ENCODE measurements around the gene MX2. TPM values are rescaled to one million over a fixed set of nuclear protein-coding genes. Genes with fewer than 3 reads are reported as not detected.

The MX2 gene
- total RNA-seq, 2 experiments from 2014 or later: 103 to 106 TPM

DNA sequence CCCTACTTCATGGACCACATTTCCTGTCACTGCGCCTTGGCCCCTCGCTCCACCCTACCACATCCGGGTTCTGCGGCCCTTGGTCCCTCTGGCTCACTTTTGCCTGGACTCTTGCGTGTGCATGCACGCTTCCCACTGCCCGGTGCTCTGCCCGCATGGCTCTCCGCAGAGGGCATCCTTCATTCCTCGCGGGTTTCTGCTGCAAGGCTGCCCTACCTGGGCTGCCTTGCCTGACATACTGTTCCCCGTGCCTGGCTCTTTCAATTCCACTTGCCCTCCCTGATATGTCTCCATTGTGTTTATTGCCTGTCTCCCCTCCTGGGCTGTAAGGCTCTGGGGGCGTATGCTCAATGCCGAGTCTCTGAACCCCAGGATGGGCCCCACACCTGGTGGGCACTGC, 26.4 kb downstream of the MX2 start:
- H3K4me3 Mint-ChIP-seq: no peak overlapping the region
- H3K27ac Mint-ChIP-seq: no peak overlapping the region
- ATAC-seq (ENCODE audit: low read depth): no peak
- POLR2A ChIA-PET: no interaction called here
- H3K36me3 Mint-ChIP-seq: peaks cover 41% of the 10 kb centered on the region
- H3K4me1 Mint-ChIP-seq: peaks cover 2% of the 10 kb centered on the region
- DNase-seq: no peak
- no peaks in the 10 kb centered on the region for H3K27me3 Mint-ChIP-seq
- H3K9me3 Mint-ChIP-seq: no peaks in the 10 kb centered on the region

DNA sequence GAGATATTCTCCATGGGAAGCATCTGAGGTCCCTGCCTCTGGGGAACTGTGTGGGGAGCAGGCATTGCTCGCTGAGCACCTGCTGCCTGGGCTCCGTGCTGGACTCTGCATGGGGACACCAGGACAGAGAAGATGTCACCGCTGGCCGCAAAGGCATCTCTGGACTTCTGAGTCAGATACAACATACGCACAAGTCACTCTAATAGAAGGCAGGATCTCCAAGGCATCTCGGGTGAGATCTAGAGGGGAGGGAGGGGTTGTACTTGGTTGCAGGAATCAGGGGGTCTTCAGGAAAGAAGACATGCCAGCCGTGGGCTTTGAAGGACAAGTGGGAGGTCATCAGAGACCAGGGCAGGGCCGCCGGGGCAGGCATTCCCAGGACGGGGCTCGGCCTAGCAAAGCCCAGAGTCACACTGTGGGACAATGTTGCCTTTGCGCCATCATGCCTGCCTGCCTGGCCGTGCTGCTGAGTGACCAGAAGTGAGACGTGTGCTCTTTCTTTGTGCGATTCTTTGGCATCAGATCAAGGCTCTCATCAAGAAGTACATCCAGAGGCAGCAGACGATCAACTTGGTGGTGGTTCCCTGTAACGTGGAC, 28.3 kb downstream of the MX2 start:
- POLR2A ChIA-PET: no interaction called here
- DNase-seq (no peak), ATAC-seq (ENCODE audit: low read depth) (no peak)
- no peaks in the 10 kb centered on the region for H3K27me3 Mint-ChIP-seq
- no peak overlapping the region for H3K4me3 Mint-ChIP-seq
- peaks cover 45% of the 10 kb centered on the region for H3K36me3 Mint-ChIP-seq
- H3K27ac Mint-ChIP-seq: no peak overlapping the region
- peaks cover 8% of the 10 kb centered on the region for H3K4me1 Mint-ChIP-seq
- H3K9me3 Mint-ChIP-seq: no peaks in the 10 kb centered on the region

DNA sequence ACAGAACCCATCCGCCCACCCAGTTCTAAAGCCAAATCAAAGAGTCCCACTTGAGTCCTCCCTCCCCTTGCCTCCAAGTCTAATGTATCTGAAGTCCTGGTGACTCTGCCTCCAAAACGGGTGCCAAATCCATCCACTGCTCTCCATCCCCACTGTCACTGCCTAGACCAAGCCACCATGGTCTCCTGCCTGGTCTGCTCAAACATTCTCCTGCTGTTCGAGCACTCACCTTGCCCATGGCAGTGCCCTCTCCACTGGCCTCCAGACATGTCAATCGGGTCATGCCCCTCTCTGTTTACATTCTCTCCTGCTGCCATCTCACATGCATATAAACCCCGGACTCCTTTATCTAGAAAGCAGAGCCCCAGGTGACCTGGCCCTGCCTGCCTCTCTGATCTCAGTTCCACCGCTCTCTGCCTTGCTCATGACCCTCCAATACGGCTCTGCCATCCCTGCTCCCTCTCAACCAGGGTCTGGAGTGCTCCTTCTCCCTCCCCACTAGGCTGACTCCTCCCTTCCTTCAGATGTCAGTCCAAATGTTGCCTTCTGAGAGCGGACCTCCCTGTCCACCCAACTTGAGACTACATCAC, 32.1 kb downstream of the MX2 start:
- H3K9me3 Mint-ChIP-seq: no peaks in the 10 kb centered on the region
- peaks cover 8% of the 10 kb centered on the region for H3K4me1 Mint-ChIP-seq
- peaks cover 55% of the 10 kb centered on the region for H3K36me3 Mint-ChIP-seq
- POLR2A ChIA-PET: no interaction called here
- no peak for DNase-seq
- H3K27ac Mint-ChIP-seq: no peak overlapping the region
- ATAC-seq (ENCODE audit: low read depth): no peak
- no peak overlapping the region for H3K4me3 Mint-ChIP-seq
- H3K27me3 Mint-ChIP-seq: no peaks in the 10 kb centered on the region

DNA sequence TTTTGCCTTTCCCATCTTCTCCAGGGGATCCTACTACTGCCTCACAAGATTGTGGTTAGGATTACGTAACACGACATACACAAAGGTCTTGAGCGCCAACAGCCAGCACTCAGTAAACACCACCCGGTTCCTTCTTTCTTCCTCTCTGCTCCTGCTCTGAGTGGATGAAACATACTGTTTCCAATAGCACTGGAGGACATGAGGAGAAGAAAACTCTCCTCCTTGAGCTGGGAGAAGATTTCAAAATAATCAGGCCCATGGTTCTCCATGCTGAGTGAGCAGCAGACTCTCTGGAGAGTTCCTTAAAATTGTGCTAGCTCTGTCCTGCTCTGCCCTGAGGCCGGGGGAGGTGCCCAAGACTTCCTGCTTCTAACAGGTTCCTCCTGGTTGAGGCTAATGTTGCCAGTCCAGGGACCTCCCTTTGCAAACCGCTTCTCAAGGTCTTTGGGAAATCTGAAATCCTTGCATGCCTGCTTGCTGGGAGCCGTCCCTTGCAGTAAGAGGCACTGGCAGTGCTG, 34.8 kb downstream of the MX2 start:
- peaks cover 8% of the 10 kb centered on the region for H3K4me1 Mint-ChIP-seq
- POLR2A ChIA-PET: no interaction called here
- H3K27ac Mint-ChIP-seq: no peak overlapping the region
- H3K27me3 Mint-ChIP-seq: no peaks in the 10 kb centered on the region
- peaks cover 68% of the 10 kb centered on the region for H3K36me3 Mint-ChIP-seq
- DNase-seq: no peak
- no peaks in the 10 kb centered on the region for H3K9me3 Mint-ChIP-seq
- no peak overlapping the region for H3K4me3 Mint-ChIP-seq
- ATAC-seq (ENCODE audit: low read depth): no peak

DNA sequence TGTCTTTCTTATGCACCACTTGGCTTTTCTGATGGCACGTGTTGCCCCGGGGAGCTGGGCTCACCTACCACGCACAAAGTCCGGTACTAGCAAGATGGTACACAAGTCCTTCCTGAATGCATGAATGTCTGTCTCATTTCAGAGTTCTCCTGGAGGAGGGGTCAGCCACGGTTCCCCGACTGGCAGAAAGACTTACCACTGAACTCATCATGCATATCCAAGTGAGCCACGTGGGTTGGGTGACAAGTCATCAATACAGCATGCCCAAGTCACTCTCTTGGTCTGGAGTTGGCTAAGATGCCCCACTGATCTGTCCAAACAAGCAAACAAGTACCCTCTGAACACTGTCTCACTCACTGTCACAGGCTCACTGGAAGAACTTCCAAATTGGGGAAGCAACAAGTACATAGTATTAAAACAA, 35.7 kb downstream of the MX2 start:
- H3K36me3 Mint-ChIP-seq: peaks cover 67% of the 10 kb centered on the region
- no peak overlapping the region for H3K27ac Mint-ChIP-seq
- peaks cover 8% of the 10 kb centered on the region for H3K4me1 Mint-ChIP-seq
- no peak overlapping the region for H3K4me3 Mint-ChIP-seq
- no peaks in the 10 kb centered on the region for H3K9me3 Mint-ChIP-seq
- no peaks in the 10 kb centered on the region for H3K27me3 Mint-ChIP-seq
- no peak for DNase-seq
- ATAC-seq (ENCODE audit: low read depth): no peak
- POLR2A ChIA-PET: no interaction called here

DNA sequence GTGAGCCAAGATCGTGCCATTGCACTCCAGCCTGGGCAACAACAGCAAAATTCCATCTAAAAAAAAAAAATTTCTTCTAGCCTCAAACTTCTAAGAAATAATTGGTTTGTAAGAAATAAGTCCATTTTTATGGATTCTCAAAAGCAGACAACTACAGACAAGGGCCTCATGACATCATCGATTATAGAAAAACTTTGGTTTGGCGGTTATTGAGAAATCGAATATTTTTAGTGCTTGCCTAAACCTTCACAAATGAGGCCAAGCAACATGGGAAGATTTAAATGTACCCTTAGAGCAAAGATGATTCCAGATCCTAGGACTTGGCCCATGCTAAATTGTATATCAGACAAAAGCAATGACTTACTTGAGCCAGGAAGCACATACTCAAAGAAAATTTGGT, 36.4 kb downstream of the MX2 start:
- H3K27ac Mint-ChIP-seq: no peak overlapping the region
- DNase-seq (no peak), ATAC-seq (ENCODE audit: low read depth) (no peak)
- no peaks in the 10 kb centered on the region for H3K9me3 Mint-ChIP-seq
- no peaks in the 10 kb centered on the region for H3K27me3 Mint-ChIP-seq
- peaks cover 8% of the 10 kb centered on the region for H3K4me1 Mint-ChIP-seq
- H3K36me3 Mint-ChIP-seq: peaks cover 68% of the 10 kb centered on the region
- POLR2A ChIA-PET: no interaction called here
- H3K4me3 Mint-ChIP-seq: no peak overlapping the region

DNA sequence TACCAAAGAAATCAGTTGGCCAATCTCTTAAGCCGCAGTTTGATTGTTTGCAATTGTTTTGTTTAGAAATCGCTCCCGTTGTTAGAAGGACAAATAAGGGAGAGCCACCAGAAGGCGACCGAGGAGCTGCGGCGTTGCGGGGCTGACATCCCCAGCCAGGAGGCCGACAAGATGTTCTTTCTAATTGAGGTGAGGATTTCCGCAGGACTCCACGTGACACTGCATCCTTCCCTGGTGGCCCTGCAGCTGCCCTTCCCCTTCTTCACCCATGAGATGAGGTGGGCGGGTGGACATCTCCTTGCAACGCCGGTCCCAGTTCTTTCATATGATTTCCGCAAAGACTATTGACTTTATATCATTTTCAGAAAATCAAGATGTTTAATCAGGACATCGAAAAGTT, 37.0 kb downstream of the MX2 start:
- no peaks in the 10 kb centered on the region for H3K9me3 Mint-ChIP-seq
- no peak for ATAC-seq (ENCODE audit: low read depth)
- POLR2A ChIA-PET: no interaction called here
- peaks cover 6% of the 10 kb centered on the region for H3K4me1 Mint-ChIP-seq
- no peaks in the 10 kb centered on the region for H3K27me3 Mint-ChIP-seq
- no peak for DNase-seq
- no peak overlapping the region for H3K4me3 Mint-ChIP-seq
- peaks cover 63% of the 10 kb centered on the region for H3K36me3 Mint-ChIP-seq
- no peak overlapping the region for H3K27ac Mint-ChIP-seq

DNA sequence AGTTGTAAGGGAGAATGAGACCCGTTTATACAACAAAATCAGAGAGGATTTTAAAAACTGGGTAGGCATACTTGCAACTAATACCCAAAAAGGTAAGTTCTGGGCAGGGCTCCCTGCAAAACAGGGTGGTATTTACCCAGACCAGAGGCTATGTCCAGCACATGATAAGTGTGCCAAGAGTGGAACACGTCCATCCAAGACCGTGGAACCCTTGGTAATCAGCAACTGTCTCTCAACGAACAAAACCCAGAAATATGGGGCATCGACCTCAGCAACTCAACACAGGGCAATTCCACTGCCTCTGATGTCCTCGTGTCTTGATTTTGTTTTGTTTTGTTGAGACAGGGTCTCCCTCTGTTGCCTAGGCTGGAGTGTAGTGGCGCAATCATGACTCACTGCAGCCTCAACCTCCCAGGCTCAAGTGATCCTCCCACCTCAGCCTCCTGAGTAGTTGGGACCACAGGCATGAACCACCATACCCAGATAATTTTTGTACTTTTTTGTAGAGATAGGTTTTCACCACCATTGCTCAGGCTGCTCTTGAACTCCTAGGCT, 37.5 kb downstream of the MX2 start:
- H3K4me3 Mint-ChIP-seq: no peak overlapping the region
- no peaks in the 10 kb centered on the region for H3K27me3 Mint-ChIP-seq
- ATAC-seq (ENCODE audit: low read depth) (no peak), DNase-seq (no peak)
- H3K4me1 Mint-ChIP-seq: peaks cover 1% of the 10 kb centered on the region
- no peak overlapping the region for H3K27ac Mint-ChIP-seq
- POLR2A ChIA-PET: no interaction called here
- peaks cover 60% of the 10 kb centered on the region for H3K36me3 Mint-ChIP-seq
- H3K9me3 Mint-ChIP-seq: no peaks in the 10 kb centered on the region

DNA sequence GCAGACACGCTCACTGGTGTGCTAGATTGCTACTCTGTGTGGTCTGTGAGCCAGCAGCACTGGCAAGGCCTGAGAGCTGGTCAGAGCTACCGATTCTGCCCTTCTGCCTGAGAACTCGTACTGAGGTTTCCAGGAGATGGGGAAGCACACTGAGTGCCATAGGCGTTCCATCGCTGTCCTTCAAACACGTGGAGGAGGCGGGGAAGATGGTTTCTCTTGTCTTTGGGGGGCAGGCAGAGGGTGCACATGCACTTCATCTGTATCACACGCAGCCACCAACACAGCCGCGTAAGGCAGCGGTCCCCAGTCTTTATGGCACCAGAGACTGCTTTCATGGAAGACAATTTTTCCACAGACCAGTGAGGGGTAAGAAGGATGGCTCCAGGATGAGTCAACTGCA, 40.4 kb downstream of the MX2 start:
- Mint-ChIP-seq H3K4me3 (no peak overlapping the region), H3K9me3 (no peaks in the 10 kb centered on the region), H3K36me3 (peaks cover 56% of the 10 kb centered on the region), H3K27me3 (no peaks in the 10 kb centered on the region), H3K27ac (no peak overlapping the region), H3K4me1 (peaks cover 1% of the 10 kb centered on the region)
- DNase-seq (no peak), ATAC-seq (ENCODE audit: low read depth) (no peak)
- POLR2A ChIA-PET: no interaction called here

DNA sequence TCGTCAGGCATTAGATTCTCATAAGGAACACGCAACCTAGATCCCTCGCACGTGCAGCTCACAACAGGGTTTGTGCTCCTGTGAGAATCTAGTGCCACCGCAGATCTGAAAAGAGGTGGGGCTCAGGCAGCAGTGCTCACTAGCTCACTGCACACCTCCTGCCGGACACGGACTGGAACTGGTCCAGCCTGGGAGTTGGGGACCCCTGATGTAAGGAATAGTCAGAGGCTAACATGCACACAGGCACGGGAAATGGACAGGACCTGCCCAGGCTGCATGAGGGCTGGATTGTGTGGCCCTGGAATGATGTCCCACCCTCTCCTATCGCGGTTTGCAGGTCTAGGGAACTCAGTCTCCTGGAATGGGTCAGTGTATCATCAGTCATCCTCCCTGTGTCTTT, 41.0 kb downstream of the MX2 start:
- DNase-seq (no peak), ATAC-seq (ENCODE audit: low read depth) (no peak)
- Mint-ChIP-seq H3K36me3 (peaks cover 56% of the 10 kb centered on the region), H3K4me1 (peaks cover 1% of the 10 kb centered on the region), H3K9me3 (no peaks in the 10 kb centered on the region), H3K4me3 (no peak overlapping the region), H3K27me3 (no peaks in the 10 kb centered on the region), H3K27ac (no peak overlapping the region)
- POLR2A ChIA-PET: interaction anchor here (1.2 kb wide), 1 partner anchor 21 kb away, joined by 3 read pairs; no protein-coding TSS in a partner anchor

DNA sequence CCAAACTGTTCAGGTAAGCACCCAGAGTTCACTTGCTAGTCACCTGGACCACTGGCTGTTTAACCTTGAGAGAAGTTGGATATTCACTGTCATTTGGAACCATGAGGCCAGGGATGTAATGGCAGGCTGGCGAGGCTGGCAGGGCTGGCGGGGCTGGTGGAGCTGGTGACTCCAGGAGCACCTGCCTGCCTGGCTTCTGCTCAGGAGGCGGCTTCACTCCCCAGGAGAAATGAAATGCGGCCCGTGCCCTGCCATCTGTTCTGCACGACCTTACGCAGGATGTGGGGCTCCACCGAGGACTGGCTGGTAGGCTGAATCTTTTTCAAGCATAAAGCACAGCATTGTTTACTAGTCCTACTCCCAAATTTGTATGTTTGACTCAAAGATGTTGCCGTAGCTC, 41.5 kb downstream of the MX2 start:
- H3K9me3 Mint-ChIP-seq: no peaks in the 10 kb centered on the region
- H3K4me3 Mint-ChIP-seq: no peak overlapping the region
- H3K27ac Mint-ChIP-seq: no peak overlapping the region
- POLR2A ChIA-PET: interaction anchor here (1.2 kb wide), 1 partner anchor 20 kb away, joined by 3 read pairs; no protein-coding TSS in a partner anchor
- DNase-seq: no peak
- ATAC-seq (ENCODE audit: low read depth): no peak
- H3K36me3 Mint-ChIP-seq: peaks cover 56% of the 10 kb centered on the region
- H3K4me1 Mint-ChIP-seq: peaks cover 1% of the 10 kb centered on the region
- no peaks in the 10 kb centered on the region for H3K27me3 Mint-ChIP-seq

DNA sequence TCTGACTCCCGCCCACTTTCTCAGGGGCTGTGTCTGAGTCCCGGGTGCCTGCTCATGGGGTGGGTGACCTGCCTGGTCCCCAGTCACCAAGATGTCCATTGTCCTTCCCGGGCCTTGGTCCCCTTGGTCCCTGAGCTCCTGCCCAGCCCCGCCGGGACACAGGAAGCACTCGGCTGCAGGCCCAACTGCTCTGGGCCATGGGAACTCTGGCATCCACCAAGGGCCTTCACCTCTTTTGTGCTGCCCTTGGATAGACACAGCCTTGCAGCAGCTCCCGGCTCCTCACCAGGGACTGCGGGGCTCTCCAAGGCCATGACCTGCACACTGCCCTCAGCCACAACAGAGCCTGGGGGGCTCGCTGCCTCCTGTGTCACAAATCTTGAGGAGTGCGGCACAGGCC, 42.1 kb downstream of the MX2 start:
- no peak for ATAC-seq (ENCODE audit: low read depth)
- DNase-seq: no peak
- POLR2A ChIA-PET: interaction anchor here (1.2 kb wide), 1 partner anchor 20 kb away, joined by 3 read pairs; no protein-coding TSS in a partner anchor
- H3K36me3 Mint-ChIP-seq: peaks cover 57% of the 10 kb centered on the region
- no peak overlapping the region for H3K27ac Mint-ChIP-seq
- H3K4me3 Mint-ChIP-seq: no peak overlapping the region
- H3K9me3 Mint-ChIP-seq: no peaks in the 10 kb centered on the region
- H3K27me3 Mint-ChIP-seq: no peaks in the 10 kb centered on the region
- peaks cover 1% of the 10 kb centered on the region for H3K4me1 Mint-ChIP-seq

DNA sequence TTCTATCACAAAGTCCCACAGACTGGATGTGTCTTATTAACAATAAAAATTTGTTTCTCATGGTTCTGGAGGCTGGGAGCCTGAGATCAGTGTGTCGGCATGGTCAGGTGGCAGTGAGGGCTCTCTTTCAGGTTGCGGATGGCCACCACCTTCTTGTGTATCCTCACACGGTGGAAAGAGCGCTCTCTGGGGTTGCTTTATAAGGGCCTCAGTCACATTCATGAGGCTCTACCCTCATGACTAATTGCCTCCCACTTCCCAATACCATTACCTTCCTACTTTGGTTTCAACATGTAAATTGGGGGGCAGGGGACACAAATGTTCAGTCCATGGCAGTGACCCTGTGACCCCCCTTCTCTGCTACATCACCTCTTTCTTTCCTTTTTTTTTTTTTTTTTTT, 43.5 kb downstream of the MX2 start:
- no peak overlapping the region for H3K27ac Mint-ChIP-seq
- H3K4me3 Mint-ChIP-seq: no peak overlapping the region
- ATAC-seq (ENCODE audit: low read depth) (no peak), DNase-seq (no peak)
- POLR2A ChIA-PET: interaction anchor here (0.7 kb wide), 2 partner anchors 21 to 38 kb away, joined by 4 read pairs; partner anchors contain the start of gene MX1
- H3K4me1 Mint-ChIP-seq: peaks cover 1% of the 10 kb centered on the region
- H3K9me3 Mint-ChIP-seq: no peaks in the 10 kb centered on the region
- no peaks in the 10 kb centered on the region for H3K27me3 Mint-ChIP-seq
- peaks cover 64% of the 10 kb centered on the region for H3K36me3 Mint-ChIP-seq

DNA sequence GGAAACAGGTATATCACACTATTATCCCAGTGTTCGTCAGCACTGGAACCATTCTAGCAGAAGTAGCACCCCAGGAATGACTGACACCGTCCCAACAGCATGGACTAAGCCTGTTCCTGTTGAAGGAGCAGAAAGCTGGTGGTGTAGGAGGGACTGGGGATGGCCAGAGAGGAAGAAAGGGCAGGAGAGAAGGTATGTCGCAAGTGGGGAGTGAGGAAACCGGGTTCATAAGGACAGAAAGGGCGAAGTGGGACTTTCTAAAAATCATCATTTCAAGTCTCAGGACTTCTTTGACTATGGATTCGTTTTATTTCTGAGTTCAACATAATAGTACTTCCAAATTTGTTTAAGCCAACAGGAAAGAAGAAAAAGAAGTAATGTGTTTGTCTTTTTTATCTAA, 44.5 kb downstream of the MX2 start:
- Mint-ChIP-seq H3K27ac (no peak overlapping the region), H3K27me3 (no peaks in the 10 kb centered on the region), H3K4me3 (no peak overlapping the region), H3K36me3 (peaks cover 66% of the 10 kb centered on the region), H3K4me1 (peaks cover 5% of the 10 kb centered on the region), H3K9me3 (no peaks in the 10 kb centered on the region)
- no peak for ATAC-seq (ENCODE audit: low read depth)
- DNase-seq: no peak
- POLR2A ChIA-PET: interaction anchor here (0.7 kb wide), 1 partner anchor 20 kb away, joined by 4 read pairs; the partner anchor contains the start of gene MX1

All from activated naive CD8-positive, alpha-beta T cell treated with anti-CD3 and anti-CD28 coated beads, Interleukin-2, amount 10 ng/mL, durations not matched to agents 7 days and 5 days (primary cell).